Endothelial cell (in vitro differentiated cells): ENCODE data around the gene HERC2. TPM values are rescaled to one million over a fixed set of nuclear protein-coding genes. Genes with fewer than 3 reads are reported as not detected.
A peak's percentile ranks its signal among the peaks of the same experiment; 100 is the strongest.

Source experiments
- DNase-seq: peaks from one replicate; pipeline ENCODE4 v3.0.0; 2021; ENCODE audit warnings: low spot score
- H3K27ac Mint-ChIP-seq: one replicate; pipeline ENCODE4 v1.8.0; 2021; ENCODE audit warnings: mixed read lengths, inconsistent platforms; ENCODE audit not compliant: unreplicated experiment
- H3K27me3 Mint-ChIP-seq: one replicate; pipeline ENCODE4 v1.8.0; 2021; ENCODE audit warnings: mild to moderate bottlenecking, moderate library complexity, mixed read lengths, inconsistent platforms; ENCODE audit not compliant: unreplicated experiment
- H3K36me3 Mint-ChIP-seq: one replicate; pipeline ENCODE4 v1.8.0; 2021; ENCODE audit warnings: mild to moderate bottlenecking, low read depth, mixed read lengths, inconsistent platforms; ENCODE audit not compliant: unreplicated experiment
- H3K4me1 Mint-ChIP-seq: one replicate; pipeline ENCODE4 v1.8.0; 2021; ENCODE audit warnings: mild to moderate bottlenecking, mixed read lengths, inconsistent platforms; ENCODE audit not compliant: unreplicated experiment
- H3K4me3 Mint-ChIP-seq: one replicate; pipeline ENCODE4 v1.8.0; 2021; ENCODE audit warnings: mild to moderate bottlenecking, mixed read lengths, inconsistent platforms; ENCODE audit not compliant: unreplicated experiment
- H3K9me3 Mint-ChIP-seq: one replicate; pipeline ENCODE4 v1.8.0; 2021; ENCODE audit warnings: mixed read lengths, inconsistent platforms; ENCODE audit not compliant: unreplicated experiment
- CTCF ChIP-seq: fragments of 200-600 bp; sonication (generic); IDR thresholded peaks from one replicate; pipeline ENCODE4 v1.5.0; 2021; ENCODE audit warnings: antibody characterized with exemption; ENCODE audit not compliant: unreplicated experiment
- total RNA-seq: library from RNA; stranded (reverse); fragmentation: NEBNext Ultra II Directional; extraction: Animal tissue kit (Norgen Biotek cat#: 25700); gene quantifications from one replicate; pipeline ENCODE4 v1.2.1, GENCODE V29; 2021; ENCODE audit not compliant: unreplicated experiment

HERC2 gene
- total RNA-seq, 1 donor from 2014 or later = 84.6 TPM

- no peak for DNase-seq
- H3K9me3 Mint-ChIP-seq = no peaks in the 10 kb centered on the region
Observed at GRCh38 chr15:28272587-28272986, 49.4 kb downstream of the HERC2 start.

GRCh38 chr15:28271697-28272260, 50.2 kb downstream of the HERC2 start:
- Mint-ChIP-seq H3K9me3 (no peaks in the 10 kb centered on the region), H3K36me3 (peaks cover 50% of the 10 kb centered on the region), H3K27me3 (peaks cover 1% of the 10 kb centered on the region), H3K27ac (no peak overlapping the region), H3K4me3 (no peak overlapping the region), H3K4me1 (no peaks in the 10 kb centered on the region)
- DNase-seq = no peak
- no peak for TF ChIP-seq CTCF

More at GRCh38 chr15:28272587-28272986, 49.4 kb downstream of the HERC2 start:
- Mint-ChIP-seq H3K36me3 (peaks cover 44% of the 10 kb centered on the region), H3K27ac (no peak overlapping the region), H3K4me3 (no peak overlapping the region), H3K27me3 (peaks cover 1% of the 10 kb centered on the region), H3K4me1 (no peaks in the 10 kb centered on the region)
- TF ChIP-seq CTCF = no peak

GRCh38 chr15:28269097-28269496, 52.9 kb downstream of the HERC2 start:
- Mint-ChIP-seq H3K9me3 (no peaks in the 10 kb centered on the region), H3K27me3 (peaks cover 1% of the 10 kb centered on the region), H3K4me3 (no peak overlapping the region), H3K27ac (no peak overlapping the region), H3K36me3 (peaks cover 55% of the 10 kb centered on the region), H3K4me1 (no peaks in the 10 kb centered on the region)
- no peak for TF ChIP-seq CTCF
- no peak for DNase-seq

- no peaks in the 10 kb centered on the region for H3K9me3 Mint-ChIP-seq
- H3K27ac Mint-ChIP-seq = no peak overlapping the region
- peak overlapping the region; percentile 33 for H3K4me3 Mint-ChIP-seq
- no peak for TF ChIP-seq CTCF
- H3K27me3 Mint-ChIP-seq = peaks cover 1% of the 10 kb centered on the region
- no peaks in the 10 kb centered on the region for H3K4me1 Mint-ChIP-seq
- H3K36me3 Mint-ChIP-seq = peaks cover 58% of the 10 kb centered on the region
- no peak for DNase-seq
Observed at GRCh38 chr15:28267727-28268126, 54.3 kb downstream of the HERC2 start.

GRCh38 chr15:28265334-28266019, 56.5 kb downstream of the HERC2 start:
- no peaks in the 10 kb centered on the region for H3K9me3 Mint-ChIP-seq
- H3K4me1 Mint-ChIP-seq = no peaks in the 10 kb centered on the region

More at GRCh38 chr15:28265334-28266019, 56.5 kb downstream of the HERC2 start:
- TF ChIP-seq CTCF = no peak
- Mint-ChIP-seq H3K27me3 (peaks cover 1% of the 10 kb centered on the region), H3K36me3 (peaks cover 59% of the 10 kb centered on the region), H3K4me3 (peak overlapping the region; percentile 29), H3K27ac (no peak overlapping the region)
- DNase-seq = no peak
